Measurements from ENCODE around the gene SDK1.

The SDK1 gene

DNA sequence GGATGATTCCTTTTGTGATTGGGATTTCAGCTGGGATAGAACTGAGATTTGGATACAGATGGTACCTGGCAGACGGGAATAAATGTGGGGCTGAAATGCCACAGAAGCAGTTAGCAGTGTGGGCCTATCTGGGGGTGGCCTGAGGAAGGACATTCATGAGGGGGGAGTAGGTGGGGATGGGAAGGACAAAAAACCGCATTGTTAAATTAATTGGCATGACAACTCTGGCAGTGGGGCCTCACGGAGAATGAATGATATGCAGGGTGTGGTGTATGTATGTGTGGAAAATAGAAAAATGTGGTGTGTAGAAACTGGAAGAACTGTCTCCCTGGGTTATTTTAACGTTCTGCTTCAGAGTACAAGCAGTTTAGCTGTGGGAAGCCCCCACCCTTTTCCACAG, 17.8 kb downstream of the SDK1 start:
- no peak overlapping the region for H3K4me3 ChIP-seq (ENCODE audit: low read depth, low read length)
- no peaks in the 10 kb centered on the region for H3K9me3 ChIP-seq
- TF ChIP-seq, protein P1, sequence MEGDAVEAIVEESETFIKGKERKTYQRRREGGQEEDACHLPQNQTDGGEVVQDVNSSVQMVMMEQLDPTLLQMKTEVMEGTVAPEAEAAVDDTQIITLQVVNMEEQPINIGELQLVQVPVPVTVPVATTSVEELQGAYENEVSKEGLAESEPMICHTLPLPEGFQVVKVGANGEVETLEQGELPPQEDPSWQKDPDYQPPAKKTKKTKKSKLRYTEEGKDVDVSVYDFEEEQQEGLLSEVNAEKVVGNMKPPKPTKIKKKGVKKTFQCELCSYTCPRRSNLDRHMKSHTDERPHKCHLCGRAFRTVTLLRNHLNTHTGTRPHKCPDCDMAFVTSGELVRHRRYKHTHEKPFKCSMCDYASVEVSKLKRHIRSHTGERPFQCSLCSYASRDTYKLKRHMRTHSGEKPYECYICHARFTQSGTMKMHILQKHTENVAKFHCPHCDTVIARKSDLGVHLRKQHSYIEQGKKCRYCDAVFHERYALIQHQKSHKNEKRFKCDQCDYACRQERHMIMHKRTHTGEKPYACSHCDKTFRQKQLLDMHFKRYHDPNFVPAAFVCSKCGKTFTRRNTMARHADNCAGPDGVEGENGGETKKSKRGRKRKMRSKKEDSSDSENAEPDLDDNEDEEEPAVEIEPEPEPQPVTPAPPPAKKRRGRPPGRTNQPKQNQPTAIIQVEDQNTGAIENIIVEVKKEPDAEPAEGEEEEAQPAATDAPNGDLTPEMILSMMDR (IDR thresholded peaks at IDR 0.05; ENCODE audit: low read depth, low read length) = no peak
- no peaks in the 10 kb centered on the region for H3K36me3 ChIP-seq
- DNase-seq = no peak
- no peaks in the 10 kb centered on the region for H3K4me1 ChIP-seq
- no peaks in the 10 kb centered on the region for H3K27me3 ChIP-seq

DNA sequence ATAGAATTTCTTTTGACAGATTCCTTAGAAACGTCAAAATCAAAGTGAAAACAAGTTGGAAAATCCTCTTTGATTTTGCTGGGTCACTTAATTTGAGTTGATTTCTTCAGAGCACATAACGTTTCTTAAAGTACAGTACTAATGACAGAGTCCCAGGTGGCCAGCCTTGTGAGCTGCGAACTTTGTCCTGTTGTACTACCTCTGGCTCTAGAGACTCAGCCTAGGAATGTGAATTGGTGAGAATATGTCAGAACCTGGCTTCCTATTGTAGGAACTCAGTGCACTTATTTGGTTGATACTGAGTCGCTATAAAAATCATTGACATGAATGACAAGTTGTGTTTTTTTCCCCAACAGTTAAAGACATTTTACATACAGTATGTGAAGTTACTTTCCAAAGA, 20.2 kb downstream of the SDK1 start:
- peaks cover 3% of the 10 kb centered on the region; the same call in 1 of the 2 replicates for H3K27me3 ChIP-seq
- H3K4me3 ChIP-seq (ENCODE audit: low read depth, low read length) = no peak overlapping the region
- no peaks in the 10 kb centered on the region for H3K36me3 ChIP-seq
- no peaks in the 10 kb centered on the region for H3K4me1 ChIP-seq
- no peaks in the 10 kb centered on the region for H3K9me3 ChIP-seq
- TF ChIP-seq, protein P1 (IDR thresholded peaks at IDR 0.05; ENCODE audit: low read depth, low read length) = no peak
- no peak for DNase-seq

GRCh38 chr7:3321745-3322144, 20.7 kb downstream of the SDK1 start:
- no peaks in the 10 kb centered on the region for H3K9me3 ChIP-seq
- no peaks in the 10 kb centered on the region for H3K36me3 ChIP-seq
- TF ChIP-seq, protein P1 (IDR thresholded peaks at IDR 0.05; ENCODE audit: low read depth, low read length) = no peak
- peaks cover 3% of the 10 kb centered on the region; the same call in 1 of the 2 replicates for H3K27me3 ChIP-seq
- no peak for DNase-seq
- no peaks in the 10 kb centered on the region for H3K4me1 ChIP-seq
- H3K4me3 ChIP-seq (ENCODE audit: low read depth, low read length) = no peak overlapping the region

GRCh38 chr7:3326246-3326645, 25.2 kb downstream of the SDK1 start:
- H3K36me3 ChIP-seq = no peaks in the 10 kb centered on the region
- peaks cover 3% of the 10 kb centered on the region; the same call in 1 of the 2 replicates for H3K27me3 ChIP-seq
- H3K4me3 ChIP-seq (ENCODE audit: low read depth, low read length) = no peak overlapping the region
- no peaks in the 10 kb centered on the region for H3K9me3 ChIP-seq
- TF ChIP-seq, protein P1 (IDR thresholded peaks at IDR 0.05; ENCODE audit: low read depth, low read length) = no peak
- DNase-seq = no peak
- no peaks in the 10 kb centered on the region for H3K4me1 ChIP-seq

GRCh38 chr7:3327099-3327498, 26.0 kb downstream of the SDK1 start:
- Histone ChIP-seq H3K9me3 (no peaks in the 10 kb centered on the region), H3K4me3 (ENCODE audit: low read depth, low read length) (no peak overlapping the region), H3K4me1 (no peaks in the 10 kb centered on the region), H3K27me3 (peaks cover 3% of the 10 kb centered on the region; the same call in 1 of the 2 replicates), H3K36me3 (no peaks in the 10 kb centered on the region)
- no peak for DNase-seq
- TF ChIP-seq, protein P1 (IDR thresholded peaks at IDR 0.05; ENCODE audit: low read depth, low read length) = no peak

- peaks cover 3% of the 10 kb centered on the region; the same call in 1 of the 2 replicates for H3K27me3 ChIP-seq
- TF ChIP-seq, protein P1 (IDR thresholded peaks at IDR 0.05; ENCODE audit: low read depth, low read length) = no peak
Observed at GRCh38 chr7:3327655-3328054, 26.6 kb downstream of the SDK1 start.

More at GRCh38 chr7:3327655-3328054, 26.6 kb downstream of the SDK1 start:
- no peaks in the 10 kb centered on the region; the same call in 1 of the 2 replicates for H3K9me3 ChIP-seq
- no peaks in the 10 kb centered on the region for H3K4me1 ChIP-seq
- no peak for DNase-seq
- H3K4me3 ChIP-seq (ENCODE audit: low read depth, low read length) = no peak overlapping the region
- no peaks in the 10 kb centered on the region for H3K36me3 ChIP-seq
